Endothelial cell of umbilical vein (primary cell): Measurements from ENCODE around the gene RFXANK. TPM values are rescaled to one million over a fixed set of nuclear protein-coding genes. Genes with fewer than 3 reads are reported as not detected.

Experiments
- BruUV-seq: library from RNA; stranded (reverse); fragments of 400-500 nt; replicated peaks from 2 replicates; lab custom pipeline; 2021; lab: Mats Ljungman, UMichigan
- CTCF ChIA-PET: fragments of 300-600, 350-600 bp; sonication (Branson Sonifier 250); formaldehyde crosslinking; loops from one replicate; lab custom pipeline; 2021; ENCODE audit warnings: antibody characterized with exemption, inconsistent platforms; lab: Charles Lee
- POLR2A ChIA-PET: fragments of 300-600, 350-600 bp; sonication (Branson Sonifier 250); formaldehyde crosslinking; loops from one replicate; lab custom pipeline; 2021; ENCODE audit warnings: antibody characterized with exemption, inconsistent platforms; lab: Charles Lee
- DNase-seq: peaks from one replicate; pipeline ENCODE4 v3.0.0-alpha.2; 2011; ENCODE audit warnings: low read depth, low spot score
- FAIRE-seq: peaks from 2 replicates; lab custom pipeline; 2011; peaks lifted over from hg19 to GRCh38; lab: Jason Lieb, UNC
- H2AFZ ChIP-seq: 2 replicates; pipeline ENCODE4 v1.6.0; 2012; ENCODE audit warnings: low read depth, low read length, control low read depth, inconsistent platforms
- H3K27ac ChIP-seq: 2 replicates; pipeline ENCODE4 v1.5.1; 2011; ENCODE audit warnings: low read depth, mild to moderate bottlenecking, control low read depth, low read length, moderate library complexity; ENCODE audit not compliant: insufficient read depth
- H3K27me3 ChIP-seq, 2 experiments: 2 replicates each; pipeline versions ENCODE4 v1.6.0 to v1.6.1; 2011; ENCODE audit warnings: low read length in 2 of 2, mixed read lengths in 1 of 2; ENCODE audit not compliant: control insufficient read depth in 2 of 2, insufficient read depth in 2 of 2
- H3K36me3 ChIP-seq, 2 experiments: 2 replicates in 1 of 2; 3 replicates in 1 of 2; pipeline ENCODE4 v1.5.1; 2011; ENCODE audit warnings: low read length in 2 of 2, mild to moderate bottlenecking in 1 of 2, moderate library complexity in 1 of 2; ENCODE audit not compliant: control insufficient read depth in 2 of 2, insufficient read depth in 2 of 2; ENCODE audit errors: extremely low read depth in 1 of 2
- H3K4me1 ChIP-seq: 3 replicates; pipeline ENCODE4 v1.5.1; 2011; ENCODE audit warnings: mild to moderate bottlenecking, low read length; ENCODE audit not compliant: control insufficient read depth, insufficient read depth; ENCODE audit errors: extremely low read depth
- H3K4me2 ChIP-seq: 2 replicates; pipeline ENCODE4 v1.6.1; 2011; ENCODE audit warnings: low read length, control low read depth, mixed read lengths; ENCODE audit not compliant: insufficient read depth
- H3K4me3 ChIP-seq, 3 experiments: fragments of 200-600 bp in 1 of 3; sonication (generic), shearing (Covaris generic) in 1 of 3; replicated peaks in 1 of 3; 2 replicates each; pipeline ENCODE4 v1.5.1; 2011 to 2016; ENCODE audit warnings: control low read depth in 3 of 3, low read length in 3 of 3, mild to moderate bottlenecking in 2 of 3, inconsistent platforms in 1 of 3, low read depth in 1 of 3, moderate library complexity in 1 of 3; ENCODE audit not compliant: insufficient read depth in 1 of 3
- H3K79me2 ChIP-seq: 2 replicates; pipeline ENCODE4 v1.6.0; 2012; ENCODE audit warnings: low read length, inconsistent platforms; ENCODE audit not compliant: control insufficient read depth, insufficient read depth
- H3K9ac ChIP-seq: replicated peaks from 2 replicates; pipeline ENCODE3; 2011; ENCODE audit warnings: low read length, control low read depth; ENCODE audit not compliant: insufficient read depth; ENCODE audit errors: extremely low read depth
- H3K9me1 ChIP-seq: replicated peaks from 3 replicates; pipeline ENCODE4 v1.6.0; 2011; ENCODE audit warnings: mild to moderate bottlenecking, low read length; ENCODE audit not compliant: control insufficient read depth, insufficient read depth; ENCODE audit errors: extremely low read depth
- H3K9me3 ChIP-seq: replicated peaks from 2 replicates; pipeline ENCODE4 v1.5.1; 2012; ENCODE audit warnings: low read length, inconsistent platforms; ENCODE audit not compliant: control insufficient read depth, insufficient read depth
- H4K20me1 ChIP-seq: replicated peaks from 2 replicates; pipeline ENCODE3; 2011; ENCODE audit warnings: mild to moderate bottlenecking, low read length; ENCODE audit not compliant: control insufficient read depth, insufficient read depth; ENCODE audit errors: extremely low read depth
- CTCF ChIP-seq, 2 donors: IDR thresholded peaks; 1 replicate in 1 of 2; 2 replicates in 1 of 2; pipeline ENCODE4 v1.5.1; 2011; ENCODE audit warnings: low read length in 2 of 2, mild to moderate bottlenecking in 2 of 2, moderate library complexity in 2 of 2, control low read depth in 1 of 2, inconsistent platforms in 1 of 2, low read depth in 1 of 2; ENCODE audit not compliant: insufficient read depth in 1 of 2; ENCODE audit errors: extremely low read depth in 1 of 2
- EZH2 ChIP-seq: IDR thresholded peaks from 2 replicates; pipeline ENCODE4 v1.6.1; 2012; ENCODE audit warnings: borderline replicate concordance, low read depth, mild to moderate bottlenecking, moderate library complexity, low read length, inconsistent platforms; ENCODE audit not compliant: severe bottlenecking
- JUN ChIP-seq: IDR thresholded peaks from 2 replicates; pipeline ENCODE4 v1.6.1; 2011; ENCODE audit warnings: borderline replicate concordance, low read depth; ENCODE audit not compliant: insufficient read length, insufficient read depth
- MAX ChIP-seq: IDR thresholded peaks from 2 replicates; pipeline ENCODE4 v1.6.1; 2011; ENCODE audit not compliant: insufficient read depth, insufficient read length
- MYC ChIP-seq: IDR thresholded peaks from one replicate; pipeline ENCODE4 v1.6.1; 2011; ENCODE audit warnings: mild to moderate bottlenecking, low read depth, low read length
- POLR2A ChIP-seq: IDR thresholded peaks from 2 replicates; pipeline ENCODE4 v1.6.1; 2012; ENCODE audit warnings: low read depth, mild to moderate bottlenecking, control low read depth, low read length
- POLR2AphosphoS5 ChIP-seq: IDR thresholded peaks from 2 replicates; pipeline ENCODE4 v1.6.1; 2012; ENCODE audit warnings: low read depth, mild to moderate bottlenecking, control low read depth, low read length, moderate library complexity; ENCODE audit not compliant: insufficient read depth
- dilution Hi-C: fragments of 300-500 bp; cut with MboI; formaldehyde crosslinking; loops from one replicate; pipeline ENCODE4 v1.15.0; 2019; ENCODE audit warnings: low sequenced_read_pairs; ENCODE audit not compliant: extremely low pct_ligation_motif_present
- intact Hi-C: fragments of 100-400 bp; cut with micrococcal nuclease; formaldehyde crosslinking; loops from one replicate; pipeline ENCODE4 v1.10.0; 2022
- polyA plus RNA-seq, 4 experiments: library from polyadenylated mRNA; depleted of rRNA in 3 of 4; stranded (reverse) in 3 of 4; unstranded in 1 of 4; fragments of >200 nt; gene quantifications; 2 replicates each; pipeline versions ENCODE4 v1.2.1 to v1.2.3, GENCODE V29; 2011 to 2012; ENCODE audit warnings: missing spikeins in 1 of 4
- total RNA-seq: library from RNA; stranded (reverse); gene quantifications from 2 replicates; pipeline ENCODE4 v1.2.3, GENCODE V29; 2021

The RFXANK gene
- total and polyA plus RNA-seq, 2 donors (not counting 3 experiments of a cell fraction or from before 2014, with no cell fraction given), result 105 to 124 TPM

- no peak for TF ChIP-seq POLR2A
- TF ChIP-seq MAX, result no peak
- no peak for TF ChIP-seq MYC
- TF ChIP-seq CTCF (IDR thresholded peaks at IDR 0.05; ENCODE audit: extremely low read depth in 1 of 2, insufficient read depth in 1 of 2, low read depth in 1 of 2, low read length in 2 of 2), result no peak
- Histone ChIP-seq H3K4me1 (no peaks in the 10 kb centered on the region), H3K27me3 (no peaks in the 10 kb centered on the region), H3K79me2 (no peaks in the 10 kb centered on the region), H4K20me1 (no peaks in the 10 kb centered on the region), H3K9me1 (no peaks in the 10 kb centered on the region), H3K9me3 (peaks cover 2% of the 10 kb centered on the region), H3K9ac (no peak overlapping the region), H3K36me3 (no peaks in the 10 kb centered on the region), H3K4me3 (no peak overlapping the region), H3K27ac (no peak overlapping the region), H3K4me2 (no peak overlapping the region), H2AFZ (no peak overlapping the region)
- DNase-seq (no peak), FAIRE-seq (no peak)
- dilution Hi-C loops (no loop called here), intact Hi-C loops (no loop called here)
- ChIA-PET CTCF (no interaction called here), POLR2A (no interaction called here)
- BruUV-seq, result no TSS peak
These were observed 44.1 kb downstream of the RFXANK start for GRCh38 chr19:19236173-19236572.

- no peak overlapping the region for H2AFZ ChIP-seq
- no peaks in the 10 kb centered on the region for H3K4me1 ChIP-seq
- no peaks in the 10 kb centered on the region for H3K27me3 ChIP-seq
- H3K79me2 ChIP-seq, result no peaks in the 10 kb centered on the region
- no peak overlapping the region for H3K9ac ChIP-seq
- no peak overlapping the region for H3K27ac ChIP-seq
- CTCF ChIA-PET, result interaction anchor here (1.5 kb wide), 1 partner anchor 13 kb away, joined by 5 read pairs; no protein-coding TSS in a partner anchor
- no peaks in the 10 kb centered on the region for H4K20me1 ChIP-seq
- intact Hi-C loops (no loop called here), dilution Hi-C loops (no loop called here)
- BruUV-seq, result no TSS peak
- TF ChIP-seq MAX (no peak), POLR2AphosphoS5 (no peak), EZH2 (no peak), CTCF (IDR thresholded peaks at IDR 0.05; ENCODE audit: extremely low read depth in 1 of 2, insufficient read depth in 1 of 2, low read depth in 1 of 2, low read length in 2 of 2) (no peak), POLR2A (no peak), MYC (no peak), JUN (no peak)
- H3K4me3 ChIP-seq, result no peak overlapping the region
- POLR2A ChIA-PET, result no interaction called here
- H3K9me3 ChIP-seq, result peaks cover 2% of the 10 kb centered on the region
- H3K4me2 ChIP-seq, result no peak overlapping the region
- FAIRE-seq, result no peak
- no peaks in the 10 kb centered on the region for H3K9me1 ChIP-seq
- no peak for DNase-seq
- H3K36me3 ChIP-seq, result no peaks in the 10 kb centered on the region
These were observed 46.3 kb downstream of the RFXANK start for GRCh38 chr19:19238126-19238894.
